Right lobe of liver (tissue), 4 donors: ENCODE measurements around the gene TOR2A.

Experiments used
- CTCF ChIP-seq, 4 donors: fragments of 200-600 bp in 3 of 4; fragments of 450-650 bp in 1 of 4; IDR thresholded peaks; one replicate each; pipeline versions ENCODE4 v1.5.1 to v1.8.0; 2016 to 2022; ENCODE audit warnings: antibody characterized with exemption in 4 of 4, mild to moderate bottlenecking in 2 of 4
- POLR2A ChIP-seq: fragments of 450-650 bp; IDR thresholded peaks from one replicate; pipeline ENCODE4 v1.6.1; 2017; ENCODE audit warnings: antibody characterized with exemption, mild to moderate bottlenecking
- donor health status: DM: no; HTN: no; CAD: no.
- donor health status: DM: no; HTN: no; CAD: no.
- donor health status: DM: no; HTN: yes; CAD: no.

- no peak for TF ChIP-seq POLR2A
- no peak for TF ChIP-seq CTCF (IDR thresholded peaks at IDR 0.05)
Measured at GRCh38 chr9:127712371-127712770, 22.7 kb downstream of the TOR2A start.
